A673 (cell line): ENCODE results near the gene RFT1.

Source experiments
- EZH2 ChIP-seq: fragments of 200-600 bp; sonication (generic); IDR thresholded peaks from 2 replicates; pipeline ENCODE4 v1.6.1; 2017; ENCODE audit warnings: borderline replicate concordance, low read depth, mild to moderate bottlenecking, mixed read lengths, antibody characterized with exemption, low read length; ENCODE audit not compliant: poor library complexity, severe bottlenecking
- TF ChIP-seq, protein P1 (sequence below): fragments of 300-800, 200-600 bp; sonication (generic); conservative IDR thresholded peaks from 2 replicates; pipeline ENCODE4 v1.5.1; 2017; ENCODE audit warnings: low read depth, mild to moderate bottlenecking, antibody characterized with exemption, low read length, moderate library complexity, mixed read lengths

DNA sequence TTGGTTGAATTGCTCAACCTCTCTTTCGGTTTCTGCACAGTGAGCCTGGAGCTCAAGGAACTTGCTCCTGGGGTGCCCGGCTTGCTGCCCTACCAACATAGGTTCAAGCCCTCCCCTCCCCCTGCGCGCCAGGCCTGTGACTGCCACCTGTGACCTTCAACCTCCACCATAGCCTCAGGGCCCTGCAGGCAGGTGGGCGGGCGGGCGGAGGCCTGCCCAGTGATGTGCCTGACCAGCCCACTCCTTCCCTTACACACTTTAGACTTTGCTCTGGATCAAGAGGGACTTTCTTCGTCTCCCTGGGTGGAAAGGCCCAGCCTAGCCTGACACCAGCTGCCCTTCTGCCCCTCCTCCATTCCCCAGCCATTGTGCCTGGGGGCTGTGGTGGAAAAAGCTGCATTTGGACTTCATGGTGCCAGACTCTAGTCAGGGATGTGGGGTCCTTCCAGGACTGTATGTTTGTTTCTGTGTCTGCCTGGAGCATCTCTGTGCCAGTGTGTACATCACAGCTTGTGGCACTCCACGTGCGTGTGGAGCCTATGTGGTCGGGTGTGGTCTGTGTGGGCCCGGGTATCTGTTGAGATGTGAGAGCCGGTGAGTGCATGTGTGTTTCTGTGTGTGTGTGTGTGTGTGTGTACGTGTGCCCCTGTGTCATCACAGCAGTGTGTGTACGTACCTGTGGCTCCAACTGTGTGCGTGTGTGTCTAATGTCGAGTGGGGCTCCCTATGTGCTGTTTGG is 40.3 kb upstream of the RFT1 start:
- TF ChIP-seq, protein P1, sequence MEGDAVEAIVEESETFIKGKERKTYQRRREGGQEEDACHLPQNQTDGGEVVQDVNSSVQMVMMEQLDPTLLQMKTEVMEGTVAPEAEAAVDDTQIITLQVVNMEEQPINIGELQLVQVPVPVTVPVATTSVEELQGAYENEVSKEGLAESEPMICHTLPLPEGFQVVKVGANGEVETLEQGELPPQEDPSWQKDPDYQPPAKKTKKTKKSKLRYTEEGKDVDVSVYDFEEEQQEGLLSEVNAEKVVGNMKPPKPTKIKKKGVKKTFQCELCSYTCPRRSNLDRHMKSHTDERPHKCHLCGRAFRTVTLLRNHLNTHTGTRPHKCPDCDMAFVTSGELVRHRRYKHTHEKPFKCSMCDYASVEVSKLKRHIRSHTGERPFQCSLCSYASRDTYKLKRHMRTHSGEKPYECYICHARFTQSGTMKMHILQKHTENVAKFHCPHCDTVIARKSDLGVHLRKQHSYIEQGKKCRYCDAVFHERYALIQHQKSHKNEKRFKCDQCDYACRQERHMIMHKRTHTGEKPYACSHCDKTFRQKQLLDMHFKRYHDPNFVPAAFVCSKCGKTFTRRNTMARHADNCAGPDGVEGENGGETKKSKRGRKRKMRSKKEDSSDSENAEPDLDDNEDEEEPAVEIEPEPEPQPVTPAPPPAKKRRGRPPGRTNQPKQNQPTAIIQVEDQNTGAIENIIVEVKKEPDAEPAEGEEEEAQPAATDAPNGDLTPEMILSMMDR: no peak
- no peak for TF ChIP-seq EZH2
